HPDE6-E6E7 (cell line): ENCODE results near the gene LGALS1.
"Not testable (repeated sequence)": the region's sequence is repeated elsewhere in the genome, so short reads cannot be mapped to it uniquely, and the experiment has no call there.

Source experiments
- DNase-seq: peaks from one replicate; pipeline ENCODE4 v3.0.0; 2011; ENCODE audit warnings: missing footprints; ENCODE audit errors: extremely low spot score

Gene LGALS1

DNA sequence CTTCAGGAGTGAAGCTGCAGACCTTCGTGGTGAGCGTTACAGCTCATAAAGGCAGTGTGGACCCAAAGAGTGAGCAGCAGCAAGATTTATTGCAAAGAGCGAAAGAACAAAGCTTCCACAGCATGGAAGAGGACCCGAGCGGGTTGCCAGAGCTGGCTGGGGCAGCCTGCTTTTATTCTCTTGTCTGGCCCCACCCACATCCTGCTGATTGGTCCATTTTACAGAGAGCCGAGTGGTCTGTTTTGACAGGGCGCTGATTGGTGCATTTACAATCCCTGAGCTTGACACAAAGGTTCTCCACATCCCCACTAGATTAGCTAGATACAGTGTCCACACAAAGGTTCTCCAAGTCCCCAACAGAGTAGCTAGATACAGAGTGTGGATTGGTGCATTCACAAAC is 41.8 kb downstream of the LGALS1 start:
- not testable (repeated sequence) for DNase-seq

DNA sequence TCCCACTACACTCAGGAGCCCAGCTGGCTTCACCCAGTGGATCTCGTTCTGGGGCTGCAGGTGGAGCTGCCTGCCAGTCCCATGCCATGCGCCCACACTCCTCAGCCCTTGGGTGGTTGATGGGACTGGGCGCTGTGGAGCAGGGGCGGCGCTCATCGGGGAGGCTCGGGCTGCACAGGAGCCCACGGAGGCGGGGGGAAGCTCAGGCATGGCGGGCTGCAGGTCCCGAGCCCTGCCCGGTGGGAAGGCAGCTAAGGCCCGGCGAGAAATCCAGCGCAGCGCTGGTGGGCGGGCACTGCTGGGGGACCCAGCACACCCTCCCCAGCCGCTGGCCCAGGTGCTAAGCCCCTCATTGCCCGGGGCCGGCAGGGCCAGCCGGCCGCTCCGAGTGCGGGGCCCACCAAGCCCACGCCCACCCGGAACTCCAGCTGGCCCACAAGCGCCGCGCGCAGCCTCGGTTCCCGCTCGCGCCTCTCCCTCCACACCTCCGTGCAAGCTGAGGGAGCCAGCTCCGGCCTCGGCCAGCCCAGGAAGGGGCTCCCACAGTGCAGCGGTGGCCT is 42.4 kb downstream of the LGALS1 start:
- DNase-seq = not testable (repeated sequence)

DNA sequence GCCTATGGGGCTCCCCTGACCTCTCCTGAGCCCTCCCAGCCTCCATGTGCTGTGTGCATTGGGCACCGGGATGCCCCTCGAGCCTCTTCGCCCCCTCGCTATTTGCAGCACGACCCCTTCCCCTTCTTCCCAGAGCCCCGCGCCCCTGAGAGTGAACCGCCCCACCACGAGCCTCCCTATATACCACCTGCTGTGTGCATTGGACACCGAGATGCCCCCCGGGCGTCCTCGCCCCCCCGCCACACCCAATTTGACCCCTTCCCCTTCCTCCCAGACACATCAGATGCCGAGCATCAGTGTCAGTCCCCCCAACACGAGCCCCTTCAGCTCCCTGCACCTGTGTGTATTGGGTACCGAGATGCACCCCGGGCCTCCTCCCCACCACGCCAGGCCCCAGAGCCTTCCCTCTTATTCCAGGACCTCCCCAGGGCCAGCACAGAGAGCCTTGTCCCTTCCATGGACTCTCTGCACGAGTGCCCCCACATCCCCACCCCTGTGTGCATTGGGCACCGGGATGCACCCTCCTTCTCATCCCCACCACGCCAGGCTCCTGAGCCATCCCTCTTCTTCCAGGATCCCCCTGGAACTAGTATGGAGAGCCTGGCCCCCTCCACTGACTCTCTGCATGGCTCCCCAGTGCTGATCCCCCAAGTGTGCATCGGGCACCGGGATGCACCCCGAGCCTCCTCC is 50.3 kb downstream of the LGALS1 start:
- no peak for DNase-seq

DNA sequence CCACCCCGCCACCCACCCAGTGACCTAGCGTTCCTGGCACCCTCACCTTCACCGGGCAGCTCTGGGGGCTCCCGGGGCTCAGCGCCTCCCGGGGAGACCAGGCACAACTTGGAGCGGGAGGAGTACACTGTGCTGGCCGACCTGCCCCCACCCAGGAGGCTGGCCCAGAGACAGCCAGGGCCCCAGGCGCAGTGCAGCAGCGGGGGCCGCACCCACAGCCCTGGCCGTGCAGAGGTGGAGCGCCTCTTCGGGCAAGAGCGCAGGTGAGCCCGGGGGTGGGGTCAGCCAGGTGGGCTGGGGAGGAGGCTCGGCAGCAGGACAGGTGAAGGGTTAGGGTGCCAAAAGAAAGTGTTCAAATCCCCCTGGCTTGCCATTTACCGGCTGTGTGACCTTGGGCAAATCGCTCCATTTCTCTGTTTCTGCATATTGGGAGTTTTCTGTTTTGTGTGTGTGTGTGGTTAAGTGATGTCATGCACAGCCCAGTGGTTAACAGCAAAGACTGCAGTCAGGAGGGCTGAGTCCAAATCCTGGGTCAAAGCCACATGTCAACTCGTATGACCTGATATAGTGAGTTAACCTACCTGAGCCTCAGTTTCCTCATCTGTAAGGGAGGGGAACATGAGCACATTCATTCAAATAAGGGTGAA is 50.9 kb downstream of the LGALS1 start:
- no peak for DNase-seq

DNA sequence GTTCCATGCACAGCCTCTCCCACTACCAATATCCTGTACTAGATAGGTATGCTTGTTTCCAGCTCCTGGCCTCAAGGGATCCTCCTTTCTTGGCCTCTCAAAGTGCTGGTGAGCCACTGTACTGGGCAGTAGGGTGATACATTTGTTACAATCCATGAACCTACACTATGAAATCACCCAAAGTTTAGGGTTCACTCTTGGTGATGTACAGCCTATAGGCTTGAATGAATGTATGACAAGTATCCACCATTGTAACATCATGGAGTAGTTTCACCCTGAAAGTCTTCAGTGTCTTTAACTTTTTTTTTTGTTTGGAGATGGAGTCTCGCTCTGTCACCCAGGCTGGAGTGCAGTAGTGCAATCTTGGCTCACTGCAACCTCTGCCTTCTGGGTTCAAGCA is 53.2 kb downstream of the LGALS1 start:
- DNase-seq = no peak
